ENCODE measurements around the gene LSM11. TPM values are rescaled to one million over a fixed set of nuclear protein-coding genes. Genes with fewer than 3 reads are reported as not detected.

Gene LSM11
- total RNA-seq, 2 experiments from 2014 or later = 4.8 to 5.3 TPM

DNA sequence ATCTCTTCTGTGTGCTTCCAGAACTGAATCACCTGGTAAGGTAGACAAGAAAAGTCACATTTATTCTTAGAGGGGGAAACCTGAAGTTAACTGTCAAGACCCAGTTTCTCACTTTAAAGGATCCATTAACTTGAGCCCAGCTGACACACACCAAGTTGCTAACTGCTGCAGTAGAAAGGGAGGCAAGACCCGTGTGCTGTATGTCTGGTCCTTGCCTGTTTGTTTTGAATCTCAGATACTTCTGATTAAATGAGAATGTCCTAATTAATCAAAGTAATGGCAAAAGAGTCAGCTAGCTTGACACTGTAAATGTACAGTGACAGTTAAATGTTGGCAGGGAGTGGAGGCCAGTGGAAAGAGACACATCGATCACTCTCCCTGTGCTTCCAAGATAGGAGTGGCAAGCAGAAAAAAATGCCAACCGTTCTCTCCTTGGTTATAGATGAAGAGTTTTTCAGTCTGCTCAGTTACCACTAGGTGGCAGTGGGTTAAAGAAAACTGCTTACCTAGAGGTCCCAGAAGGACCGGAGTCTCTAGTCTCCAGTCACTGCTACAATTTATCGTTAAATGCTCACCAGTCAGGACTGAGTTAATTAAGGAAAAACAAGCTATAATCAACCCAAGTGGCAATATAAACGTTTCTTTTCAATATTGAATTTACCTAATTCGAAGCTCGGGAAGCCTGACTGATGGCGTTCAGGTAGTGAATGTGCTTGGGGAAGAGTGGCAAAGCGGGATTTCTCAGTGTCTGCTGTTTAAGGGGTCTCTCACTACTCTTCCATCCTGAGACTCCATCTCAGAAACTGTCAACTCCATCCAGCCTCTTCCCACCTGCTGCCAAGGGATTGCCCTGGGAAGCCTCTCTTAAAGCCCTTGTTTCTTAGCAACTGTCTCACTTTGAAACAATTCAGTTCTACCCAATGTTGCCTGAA lies 18.4 kb downstream of the LSM11 start:
- H3K27ac Mint-ChIP-seq = no peak overlapping the region
- CTCF ChIA-PET = interaction anchor here (0.7 to 4.2 kb wide), 6 partner anchors 8 to 28 kb away, joined by 3 to 16 read pairs (median 6); partner anchors contain the start of gene LSM11

DNA sequence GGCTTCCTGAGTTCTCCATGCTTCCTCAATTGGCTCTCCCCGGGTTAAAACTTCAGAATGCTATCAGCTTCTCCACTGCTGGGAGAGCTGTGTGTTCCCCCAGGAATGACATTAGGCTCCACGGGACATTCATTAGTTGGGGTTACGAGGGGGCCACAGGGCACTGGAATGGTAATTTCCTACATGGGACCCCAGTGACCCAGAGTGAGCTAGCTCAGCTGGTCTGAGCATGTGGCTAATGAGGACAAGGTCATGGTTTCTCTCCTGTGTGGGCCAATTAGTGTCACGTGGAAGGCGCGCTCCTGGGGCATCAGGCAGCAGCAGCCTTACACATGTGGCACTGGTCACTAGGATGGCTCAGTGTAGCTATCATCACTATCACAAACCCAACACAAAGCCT lies 21.0 kb downstream of the LSM11 start:
- H3K27ac Mint-ChIP-seq = no peak overlapping the region
- no peaks in the 10 kb centered on the region for H3K9me3 Mint-ChIP-seq
- no peak for DNase-seq
- H3K4me3 Mint-ChIP-seq = no peak overlapping the region
- no peaks in the 10 kb centered on the region for H3K36me3 Mint-ChIP-seq (ENCODE audit: low read depth)
- CTCF ChIA-PET = interaction anchor here (0.9 to 4.2 kb wide), 3 partner anchors 17 to 184 kb away, joined by 4 to 16 read pairs (median 15); partner anchors contain the start of gene LSM11
- H3K4me1 Mint-ChIP-seq = no peaks in the 10 kb centered on the region
- POLR2A ChIA-PET = no interaction called here
- H3K27me3 Mint-ChIP-seq = no peaks in the 10 kb centered on the region

More for the DNA sequence above, 18.4 kb downstream of the LSM11 start:
- POLR2A ChIA-PET = no interaction called here
- H3K4me3 Mint-ChIP-seq = no peak overlapping the region
- peaks cover 8% of the 10 kb centered on the region for H3K4me1 Mint-ChIP-seq
- DNase-seq = peak; percentile 51
- H3K36me3 Mint-ChIP-seq (ENCODE audit: low read depth) = peaks cover 3% of the 10 kb centered on the region
- no peaks in the 10 kb centered on the region for H3K27me3 Mint-ChIP-seq
- no peaks in the 10 kb centered on the region for H3K9me3 Mint-ChIP-seq

DNA sequence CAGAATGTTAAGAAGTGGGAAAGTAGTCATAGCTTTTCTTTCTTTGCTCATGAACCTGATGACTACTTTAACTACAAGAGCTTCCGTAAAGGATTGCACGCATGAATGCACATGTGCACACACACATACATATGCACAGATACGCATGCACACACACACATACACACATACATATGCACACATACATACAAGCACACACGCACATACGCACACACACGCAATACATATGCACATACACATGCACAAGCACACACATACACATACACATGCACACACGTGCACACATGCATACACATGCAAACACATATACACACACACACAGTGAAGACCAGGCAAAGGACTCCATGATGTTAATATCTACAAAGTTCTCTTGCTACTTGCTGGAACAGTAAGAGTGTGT lies 22.9 kb downstream of the LSM11 start:
- DNase-seq = no peak
- CTCF ChIA-PET = interaction anchor here (1.4 kb wide), 1 partner anchor 23 kb away, joined by 4 read pairs; the partner anchor contains the start of gene LSM11
- Mint-ChIP-seq H3K36me3 (ENCODE audit: low read depth) (no peaks in the 10 kb centered on the region), H3K27ac (no peak overlapping the region), H3K27me3 (peaks cover 3% of the 10 kb centered on the region), H3K9me3 (no peaks in the 10 kb centered on the region), H3K4me3 (no peak overlapping the region), H3K4me1 (no peaks in the 10 kb centered on the region)
- POLR2A ChIA-PET = no interaction called here

DNA sequence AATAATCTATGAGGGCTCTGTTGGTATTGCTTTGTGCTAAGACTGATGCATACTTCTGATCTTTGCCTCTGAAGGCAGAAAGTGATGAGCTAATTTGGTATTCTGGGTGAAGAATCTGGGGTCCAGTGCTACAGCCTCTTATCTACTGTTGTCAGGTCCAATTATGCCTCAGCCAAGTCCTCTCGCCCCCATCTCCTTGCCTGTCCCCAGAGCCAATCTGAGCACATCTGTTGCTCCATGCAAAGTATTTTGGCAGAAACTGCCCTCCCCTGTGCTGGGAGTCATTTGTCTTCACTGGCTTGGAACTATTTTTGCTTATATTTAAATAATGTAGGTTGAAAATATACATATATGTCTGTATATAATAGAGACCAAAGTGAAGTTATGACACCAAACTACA lies 23.4 kb downstream of the LSM11 start:
- ChIA-PET POLR2A (no interaction called here), CTCF (interaction anchor here (1.4 kb wide), 1 partner anchor 23 kb away, joined by 4 read pairs; the partner anchor contains the start of gene LSM11)
- no peaks in the 10 kb centered on the region for H3K36me3 Mint-ChIP-seq (ENCODE audit: low read depth)
- DNase-seq = no peak
- no peaks in the 10 kb centered on the region for H3K9me3 Mint-ChIP-seq
- no peak overlapping the region for H3K4me3 Mint-ChIP-seq
- peaks cover 3% of the 10 kb centered on the region for H3K27me3 Mint-ChIP-seq
- no peaks in the 10 kb centered on the region for H3K4me1 Mint-ChIP-seq
- H3K27ac Mint-ChIP-seq = no peak overlapping the region

DNA sequence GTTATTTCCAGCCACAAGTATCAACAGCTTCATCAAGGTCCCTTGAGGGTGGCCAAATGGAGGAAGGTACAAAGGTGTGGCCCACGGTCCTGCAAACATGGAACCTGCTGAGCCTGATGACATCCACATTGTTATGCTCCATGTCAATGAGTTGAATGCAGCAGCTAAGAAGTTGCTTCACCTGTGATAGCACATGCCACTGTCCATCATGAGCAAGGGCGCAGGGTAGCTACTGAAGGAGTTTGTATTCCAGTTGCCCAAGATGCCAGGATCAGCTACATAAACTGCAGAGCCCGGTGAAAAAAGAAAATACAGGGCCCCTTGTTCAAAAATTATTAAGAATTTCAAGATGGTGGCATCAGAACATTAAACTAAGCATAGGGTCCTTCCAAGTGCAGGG lies 24.2 kb downstream of the LSM11 start:
- ChIA-PET POLR2A (no interaction called here), CTCF (interaction anchor here (1.3 kb wide), 1 partner anchor 24 kb away, joined by 3 read pairs; the partner anchor contains the start of gene LSM11)

DNA sequence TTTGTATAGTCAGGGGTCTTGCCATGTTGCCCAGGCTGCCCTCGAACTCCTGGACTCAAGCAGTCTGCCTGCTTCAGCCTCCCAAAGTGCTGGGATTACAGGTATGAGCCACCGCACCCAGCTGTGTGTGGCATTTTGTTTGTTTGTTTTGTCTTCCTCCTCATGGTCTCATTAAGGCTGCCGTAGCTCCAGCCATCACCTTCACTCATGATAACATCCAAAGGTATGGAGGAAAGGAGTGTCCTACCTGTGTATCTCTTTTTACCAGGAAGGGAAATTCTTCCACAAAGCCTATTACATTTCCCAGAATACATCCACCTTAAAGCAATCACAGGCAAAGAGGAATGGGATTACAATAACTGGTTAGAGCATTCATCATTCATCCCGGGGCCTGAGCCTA lies 27.2 kb downstream of the LSM11 start:
- Mint-ChIP-seq H3K27me3 (peaks cover 10% of the 10 kb centered on the region), H3K9me3 (no peaks in the 10 kb centered on the region), H3K4me1 (no peaks in the 10 kb centered on the region), H3K27ac (no peak overlapping the region), H3K36me3 (ENCODE audit: low read depth) (no peaks in the 10 kb centered on the region), H3K4me3 (no peak overlapping the region)
- ChIA-PET CTCF (interaction anchor here (1.2 kb wide), 1 partner anchor 28 kb away, joined by 3 read pairs; no protein-coding TSS in a partner anchor), POLR2A (no interaction called here)
- no peak for DNase-seq

More for the DNA sequence above, 24.2 kb downstream of the LSM11 start:
- Mint-ChIP-seq H3K4me1 (no peaks in the 10 kb centered on the region), H3K36me3 (ENCODE audit: low read depth) (no peaks in the 10 kb centered on the region), H3K4me3 (no peak overlapping the region), H3K27ac (no peak overlapping the region), H3K9me3 (no peaks in the 10 kb centered on the region), H3K27me3 (peaks cover 3% of the 10 kb centered on the region)
- DNase-seq = no peak

DNA sequence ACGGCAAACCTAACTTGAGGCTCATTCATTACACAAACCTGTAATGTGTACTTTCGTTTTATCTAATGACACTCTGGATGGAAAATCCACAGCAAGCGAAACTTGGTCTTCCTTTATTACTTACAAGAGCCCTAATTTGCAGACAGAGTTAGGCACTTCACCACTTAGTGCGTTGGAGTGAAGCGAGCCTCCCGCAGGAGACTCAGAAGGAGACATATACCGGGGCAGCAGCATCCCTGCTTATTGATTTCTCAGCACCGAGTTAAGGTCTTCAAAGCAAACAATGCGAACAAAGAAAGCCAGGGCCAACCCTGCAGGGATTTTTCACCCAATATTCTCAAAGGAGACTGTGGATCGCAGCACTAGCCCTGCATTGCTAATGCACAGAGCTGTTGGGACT lies 28.6 kb downstream of the LSM11 start:
- DNase-seq = no peak
- no peak overlapping the region for H3K4me3 Mint-ChIP-seq
- H3K27me3 Mint-ChIP-seq = peaks cover 10% of the 10 kb centered on the region
- no peaks in the 10 kb centered on the region for H3K9me3 Mint-ChIP-seq
- no peaks in the 10 kb centered on the region for H3K4me1 Mint-ChIP-seq
- no peak overlapping the region for H3K27ac Mint-ChIP-seq
- CTCF ChIA-PET = interaction anchor here (0.6 to 1.1 kb wide), 2 partner anchors 19 to 59 kb away, joined by 3 to 4 read pairs; no protein-coding TSS in a partner anchor
- POLR2A ChIA-PET = no interaction called here
- no peaks in the 10 kb centered on the region for H3K36me3 Mint-ChIP-seq (ENCODE audit: low read depth)

DNA sequence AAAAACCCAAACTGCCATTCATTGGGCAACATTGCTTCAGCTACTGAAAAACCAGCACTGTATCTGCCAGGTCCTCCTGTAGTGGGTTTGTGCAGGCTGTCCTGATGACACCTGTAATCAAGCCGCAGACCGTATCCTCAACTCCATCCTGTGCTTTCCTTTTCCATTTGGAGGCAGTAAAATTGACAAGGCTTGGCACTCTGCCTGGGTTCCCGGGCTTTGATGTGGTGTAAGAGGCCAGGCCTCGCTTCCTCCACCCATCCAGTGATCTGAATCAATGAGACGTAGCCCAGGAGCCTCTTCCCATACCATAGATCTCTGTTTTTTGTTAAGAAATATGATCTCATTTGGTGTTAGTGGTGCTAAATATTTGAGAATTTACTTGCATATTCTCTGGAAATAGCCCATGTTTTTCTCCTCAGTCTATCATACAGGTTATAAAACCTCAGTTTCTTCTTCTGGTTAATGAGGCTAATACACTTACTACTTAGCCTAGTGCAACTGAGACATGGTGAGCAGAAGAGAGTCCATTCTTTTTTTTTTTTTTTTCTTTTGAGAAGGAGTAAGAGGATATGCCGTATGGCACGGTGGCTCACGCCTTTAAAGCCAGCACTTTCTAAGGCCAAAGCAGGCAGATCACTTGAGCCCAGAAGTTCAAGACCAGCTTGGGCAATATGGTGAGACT lies 34.8 kb downstream of the LSM11 start:
- Mint-ChIP-seq H3K9me3 (no peaks in the 10 kb centered on the region), H3K27me3 (peaks cover 5% of the 10 kb centered on the region), H3K27ac (no peak overlapping the region), H3K4me3 (no peak overlapping the region), H3K36me3 (ENCODE audit: low read depth) (no peaks in the 10 kb centered on the region), H3K4me1 (peaks cover 4% of the 10 kb centered on the region)
- DNase-seq = no peak
- ChIA-PET POLR2A (no interaction called here), CTCF (interaction anchor here (0.7 kb wide), 1 partner anchor 1767 kb away, joined by 3 read pairs; no protein-coding TSS in a partner anchor)

DNA sequence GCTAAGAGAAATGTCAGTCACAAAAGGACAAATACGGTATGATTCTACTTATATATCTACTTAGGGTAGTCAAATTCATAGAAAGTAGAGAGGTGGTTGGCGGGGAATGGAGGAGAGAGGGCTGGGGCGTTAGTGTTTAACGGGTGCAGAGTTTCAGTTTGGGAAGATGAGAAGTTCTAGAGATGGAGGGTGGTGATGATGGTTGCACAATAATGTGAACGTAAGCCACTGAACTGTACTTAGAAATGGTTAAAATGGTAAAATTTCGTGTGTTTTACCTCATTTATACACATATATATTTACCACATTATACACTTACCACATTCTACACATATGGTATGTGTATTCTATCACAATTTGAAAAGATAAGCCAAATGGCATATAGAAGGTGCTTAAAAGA lies 35.7 kb downstream of the LSM11 start:
- peaks cover 2% of the 10 kb centered on the region for H3K36me3 Mint-ChIP-seq (ENCODE audit: low read depth)
- DNase-seq = no peak
- no peak overlapping the region for H3K4me3 Mint-ChIP-seq
- no peak overlapping the region for H3K27ac Mint-ChIP-seq
- ChIA-PET POLR2A (no interaction called here), CTCF (interaction anchor here (0.7 kb wide), 1 partner anchor 1766 kb away, joined by 3 read pairs; no protein-coding TSS in a partner anchor)
- H3K27me3 Mint-ChIP-seq = no peaks in the 10 kb centered on the region
- peaks cover 4% of the 10 kb centered on the region for H3K4me1 Mint-ChIP-seq
- no peaks in the 10 kb centered on the region for H3K9me3 Mint-ChIP-seq

DNA sequence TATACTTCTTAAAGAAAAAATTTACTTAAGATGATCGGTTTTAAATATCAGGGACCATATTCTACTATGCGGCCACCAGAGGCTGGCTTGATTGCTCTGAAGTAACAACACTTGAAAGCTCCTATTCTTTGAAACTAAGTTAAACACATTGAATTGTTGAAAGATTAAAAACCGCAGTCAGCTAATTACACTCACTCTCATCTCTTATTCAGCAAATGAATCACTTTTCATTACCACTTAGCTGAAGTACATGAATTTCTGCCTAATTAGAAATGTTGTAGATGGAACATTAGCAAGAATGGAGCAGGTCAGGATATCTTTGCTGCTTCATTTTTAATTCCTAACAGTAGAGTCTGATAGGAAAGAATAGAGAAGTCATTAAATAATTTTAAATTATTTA lies 42.3 kb downstream of the LSM11 start:
- Mint-ChIP-seq H3K4me1 (no peaks in the 10 kb centered on the region), H3K4me3 (no peak overlapping the region), H3K27ac (no peak overlapping the region), H3K9me3 (no peaks in the 10 kb centered on the region), H3K27me3 (no peaks in the 10 kb centered on the region), H3K36me3 (ENCODE audit: low read depth) (peaks cover 31% of the 10 kb centered on the region)
- no peak for DNase-seq
- ChIA-PET CTCF (interaction anchor here (1.5 kb wide), 1 partner anchor 9 kb away, joined by 3 read pairs; no protein-coding TSS in a partner anchor), POLR2A (no interaction called here)

DNA sequence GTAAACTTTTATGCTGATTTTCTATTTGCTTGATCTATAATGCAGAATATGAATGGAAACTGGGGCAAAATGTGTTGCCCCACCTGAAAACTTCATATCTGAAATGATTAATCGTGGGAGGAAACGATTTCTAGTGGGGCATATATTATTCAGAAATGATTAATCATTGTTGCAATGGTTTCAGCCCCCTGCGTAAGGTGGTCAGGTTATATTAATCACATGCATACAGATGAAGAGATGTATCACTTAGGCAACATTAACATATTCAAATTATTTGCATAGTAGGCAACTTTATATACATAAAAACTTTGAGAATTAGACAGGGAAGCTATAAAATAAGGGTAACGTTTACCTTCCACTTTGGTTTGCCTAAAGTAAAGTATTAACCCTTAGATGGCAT lies 49.8 kb downstream of the LSM11 start:
- H3K4me3 Mint-ChIP-seq = no peak overlapping the region
- H3K27me3 Mint-ChIP-seq = no peaks in the 10 kb centered on the region
- H3K36me3 Mint-ChIP-seq (ENCODE audit: low read depth) = peaks cover 38% of the 10 kb centered on the region
- H3K4me1 Mint-ChIP-seq = peaks cover 4% of the 10 kb centered on the region
- no peaks in the 10 kb centered on the region for H3K9me3 Mint-ChIP-seq
- ChIA-PET POLR2A (no interaction called here), CTCF (interaction anchor here (1.7 kb wide), 1 partner anchor 50 kb away, joined by 6 read pairs; no protein-coding TSS in a partner anchor)
- no peak for DNase-seq
- H3K27ac Mint-ChIP-seq = no peak overlapping the region

DNA sequence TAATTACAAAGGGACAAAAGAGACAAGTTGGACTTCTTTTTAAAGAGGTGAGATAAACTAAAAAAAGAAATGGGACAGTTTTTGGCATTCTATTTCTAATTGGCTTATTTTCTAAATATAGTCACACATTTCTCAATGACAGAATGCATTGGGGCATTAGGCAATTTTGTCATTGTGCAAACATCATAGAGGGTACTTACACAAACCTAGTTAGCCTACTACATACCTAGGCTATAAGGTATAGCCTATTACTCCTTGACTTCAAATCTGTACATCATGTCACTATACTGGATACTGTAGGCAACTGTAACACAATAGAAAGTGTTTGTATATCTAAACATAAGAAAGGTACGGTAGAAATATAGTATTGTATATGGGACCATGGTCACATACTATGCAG lies 56.1 kb downstream of the LSM11 start:
- Mint-ChIP-seq H3K36me3 (ENCODE audit: low read depth) (peaks cover 21% of the 10 kb centered on the region), H3K4me1 (no peaks in the 10 kb centered on the region), H3K9me3 (no peaks in the 10 kb centered on the region), H3K27me3 (no peaks in the 10 kb centered on the region), H3K27ac (no peak overlapping the region), H3K4me3 (no peak overlapping the region)
- POLR2A ChIA-PET = no interaction called here
- CTCF ChIA-PET = no interaction called here
- DNase-seq = no peak

DNA sequence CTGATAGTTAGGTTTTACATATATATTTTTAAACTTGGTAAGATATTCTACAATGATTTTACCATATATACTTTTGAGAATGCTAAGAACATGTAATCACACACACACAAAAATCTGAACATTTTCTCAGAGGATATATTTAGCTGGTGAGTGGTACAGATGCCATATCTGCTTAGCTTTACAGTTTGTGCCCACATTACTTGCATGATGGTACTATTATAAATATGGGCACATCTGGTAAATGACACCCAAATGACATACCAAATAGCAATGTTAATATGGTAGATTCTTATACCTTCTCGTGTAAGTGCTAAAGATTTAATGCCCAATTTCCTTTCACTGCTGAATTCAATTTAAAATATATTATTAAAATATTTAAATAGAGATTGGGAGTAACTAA lies 56.6 kb downstream of the LSM11 start:
- Mint-ChIP-seq H3K4me1 (no peaks in the 10 kb centered on the region), H3K9me3 (no peaks in the 10 kb centered on the region), H3K4me3 (no peak overlapping the region), H3K27me3 (no peaks in the 10 kb centered on the region), H3K27ac (no peak overlapping the region), H3K36me3 (ENCODE audit: low read depth) (peaks cover 21% of the 10 kb centered on the region)
- ChIA-PET CTCF (no interaction called here), POLR2A (no interaction called here)
- DNase-seq = no peak

All from activated CD4-positive, alpha-beta T cell treated with anti-CD3 and anti-CD28 coated beads, Interleukin-2, amount 10 ng/mL, durations not matched to agents 7 days and 5 days (primary cell).